Mucosa of rectum (tissue), 2 donors: Measurements from ENCODE around the gene STRADA.

Source experiments
- H3K27ac ChIP-seq, 2 donors: one replicate each; pipeline ENCODE4 v1.7.0; 2013; ENCODE audit warnings: inconsistent platforms in 2 of 2, low read depth in 2 of 2, low read length in 2 of 2
- H3K27me3 ChIP-seq, 2 donors: one replicate each; pipeline ENCODE4 v1.7.0; 2013; ENCODE audit warnings: low read length in 2 of 2; ENCODE audit not compliant: control insufficient read depth in 2 of 2, insufficient read depth in 2 of 2
- H3K36me3 ChIP-seq, 2 donors: one replicate each; pipeline ENCODE4 v1.7.0; 2013; ENCODE audit warnings: low read length in 2 of 2; ENCODE audit not compliant: control insufficient read depth in 2 of 2, insufficient read depth in 2 of 2
- H3K4me1 ChIP-seq, 2 donors: one replicate each; pipeline ENCODE4 v1.7.0; 2013; ENCODE audit warnings: low read length in 2 of 2, mild to moderate bottlenecking in 1 of 2; ENCODE audit not compliant: control insufficient read depth in 2 of 2, insufficient read depth in 2 of 2
- H3K4me3 ChIP-seq, 2 donors: one replicate each; pipeline ENCODE4 v1.7.0; 2013; ENCODE audit warnings: low read length in 2 of 2
- H3K9ac ChIP-seq, 2 donors: one replicate each; pipeline ENCODE4 v1.7.0; 2013; ENCODE audit warnings: low read length in 2 of 2, low read depth in 1 of 2, mild to moderate bottlenecking in 1 of 2
- H3K9me3 ChIP-seq, 2 donors: one replicate each; pipeline ENCODE4 v1.7.0; 2013; ENCODE audit warnings: low read length in 2 of 2; ENCODE audit not compliant: control insufficient read depth in 2 of 2
- donor health status: healthy.
- donor health status: Normal muscosa, but diverticular disease.

The STRADA gene

GRCh38 chr17:63689479-63689878, 52.1 kb downstream of the STRADA start:
- H3K4me3 ChIP-seq = no peak overlapping the region
- H3K36me3 ChIP-seq = peaks cover 62% of the 10 kb centered on the region in 2 donors
- H3K27me3 ChIP-seq = no peaks in the 10 kb centered on the region
- no peaks in the 10 kb centered on the region for H3K4me1 ChIP-seq
- H3K9ac ChIP-seq = no peak overlapping the region
- H3K27ac ChIP-seq = no peak overlapping the region
- no peaks in the 10 kb centered on the region for H3K9me3 ChIP-seq

GRCh38 chr17:63688396-63689020, 53.1 kb downstream of the STRADA start:
- H3K4me3 ChIP-seq = no peak overlapping the region
- no peak overlapping the region for H3K27ac ChIP-seq
- H3K9me3 ChIP-seq = no peaks in the 10 kb centered on the region
- H3K4me1 ChIP-seq = no peaks in the 10 kb centered on the region
- no peak overlapping the region for H3K9ac ChIP-seq
- no peaks in the 10 kb centered on the region for H3K27me3 ChIP-seq
- peaks cover 55 to 61% of the 10 kb centered on the region in 2 donors for H3K36me3 ChIP-seq

GRCh38 chr17:63686138-63686685, 55.4 kb downstream of the STRADA start:
- H3K27ac ChIP-seq = no peak overlapping the region
- no peaks in the 10 kb centered on the region for H3K27me3 ChIP-seq
- H3K9me3 ChIP-seq = no peaks in the 10 kb centered on the region
- H3K36me3 ChIP-seq = peaks cover 39 to 49% of the 10 kb centered on the region in 2 donors
- no peak overlapping the region for H3K4me3 ChIP-seq
- no peaks in the 10 kb centered on the region for H3K4me1 ChIP-seq
- no peak overlapping the region for H3K9ac ChIP-seq

- Histone ChIP-seq H3K9ac (no peak overlapping the region), H3K4me1 (no peaks in the 10 kb centered on the region), H3K27ac (no peak overlapping the region), H3K9me3 (no peaks in the 10 kb centered on the region), H3K4me3 (no peak overlapping the region), H3K27me3 (no peaks in the 10 kb centered on the region), H3K36me3 (peaks cover 33 to 43% of the 10 kb centered on the region in 2 donors)
These were observed 56.0 kb downstream of the STRADA start for GRCh38 chr17:63685578-63685977.

GRCh38 chr17:63685041-63685440, 56.6 kb downstream of the STRADA start:
- H3K4me1 ChIP-seq = no peaks in the 10 kb centered on the region
- no peak overlapping the region for H3K4me3 ChIP-seq
- H3K27ac ChIP-seq = no peak overlapping the region
- H3K27me3 ChIP-seq = no peaks in the 10 kb centered on the region
- H3K36me3 ChIP-seq = peaks cover 28 to 40% of the 10 kb centered on the region in 2 donors
- H3K9ac ChIP-seq = no peak overlapping the region
- no peaks in the 10 kb centered on the region for H3K9me3 ChIP-seq

GRCh38 chr17:63682981-63683380, 58.6 kb downstream of the STRADA start:
- Histone ChIP-seq H3K36me3 (peaks cover 10 to 22% of the 10 kb centered on the region in 2 donors), H3K27ac (no peak overlapping the region), H3K9ac (no peak overlapping the region), H3K4me3 (no peak overlapping the region), H3K27me3 (no peaks in the 10 kb centered on the region), H3K4me1 (no peaks in the 10 kb centered on the region), H3K9me3 (no peaks in the 10 kb centered on the region)

GRCh38 chr17:63682441-63682840, 59.2 kb downstream of the STRADA start:
- Histone ChIP-seq H3K36me3 (peaks cover 8 to 23% of the 10 kb centered on the region in 2 donors), H3K4me3 (no peak overlapping the region), H3K9me3 (no peaks in the 10 kb centered on the region), H3K27me3 (no peaks in the 10 kb centered on the region), H3K9ac (no peak overlapping the region), H3K27ac (no peak overlapping the region), H3K4me1 (no peaks in the 10 kb centered on the region)

GRCh38 chr17:63681530-63681929, 60.1 kb downstream of the STRADA start:
- no peak overlapping the region for H3K9ac ChIP-seq
- no peak overlapping the region for H3K4me3 ChIP-seq
- peaks cover 3 to 4% of the 10 kb centered on the region in 2 donors for H3K4me1 ChIP-seq
- peaks cover 8 to 26% of the 10 kb centered on the region in 2 donors for H3K36me3 ChIP-seq
- H3K27me3 ChIP-seq = no peaks in the 10 kb centered on the region
- no peaks in the 10 kb centered on the region for H3K9me3 ChIP-seq
- H3K27ac ChIP-seq = no peak overlapping the region

GRCh38 chr17:63680700-63681099, 60.9 kb downstream of the STRADA start:
- H3K4me1 ChIP-seq = peaks cover 10 to 12% of the 10 kb centered on the region in 2 donors
- peaks cover 8 to 22% of the 10 kb centered on the region in 2 donors for H3K36me3 ChIP-seq
- H3K9ac ChIP-seq = no peak overlapping the region
- no peaks in the 10 kb centered on the region for H3K27me3 ChIP-seq
- H3K4me3 ChIP-seq = no peak overlapping the region
- no peaks in the 10 kb centered on the region for H3K9me3 ChIP-seq
- no peak overlapping the region for H3K27ac ChIP-seq

- Histone ChIP-seq H3K9ac (no peak overlapping the region), H3K36me3 (peaks cover 3 to 21% of the 10 kb centered on the region in 2 donors), H3K27me3 (no peaks in the 10 kb centered on the region), H3K4me3 (no peak overlapping the region), H3K9me3 (no peaks in the 10 kb centered on the region), H3K4me1 (peaks cover 19 to 24% of the 10 kb centered on the region in 2 donors), H3K27ac (no peak overlapping the region)
These were observed 62.4 kb downstream of the STRADA start for GRCh38 chr17:63679214-63679613.
